AG09319 (cell line): ENCODE data around the gene GRK1.

Experiments
- DNase-seq: peaks from one replicate; pipeline ENCODE4 v3.0.0-alpha.2; 2010; ENCODE audit warnings: low read depth; ENCODE audit errors: extremely low read depth
- CTCF ChIP-seq: IDR thresholded peaks from 2 replicates; pipeline ENCODE4 v1.5.1; 2011; ENCODE audit warnings: low read depth, mild to moderate bottlenecking, inconsistent platforms, low read length, moderate library complexity

The GRK1 gene

GRCh38 chr13:113754691-113755090, 87.7 kb downstream of the GRK1 start:
- DNase-seq = no peak
- no peak for TF ChIP-seq CTCF

- TF ChIP-seq CTCF = no peak
- DNase-seq = no peak
Measured at GRCh38 chr13:113756441-113757097, 89.5 kb downstream of the GRK1 start.

DNA sequence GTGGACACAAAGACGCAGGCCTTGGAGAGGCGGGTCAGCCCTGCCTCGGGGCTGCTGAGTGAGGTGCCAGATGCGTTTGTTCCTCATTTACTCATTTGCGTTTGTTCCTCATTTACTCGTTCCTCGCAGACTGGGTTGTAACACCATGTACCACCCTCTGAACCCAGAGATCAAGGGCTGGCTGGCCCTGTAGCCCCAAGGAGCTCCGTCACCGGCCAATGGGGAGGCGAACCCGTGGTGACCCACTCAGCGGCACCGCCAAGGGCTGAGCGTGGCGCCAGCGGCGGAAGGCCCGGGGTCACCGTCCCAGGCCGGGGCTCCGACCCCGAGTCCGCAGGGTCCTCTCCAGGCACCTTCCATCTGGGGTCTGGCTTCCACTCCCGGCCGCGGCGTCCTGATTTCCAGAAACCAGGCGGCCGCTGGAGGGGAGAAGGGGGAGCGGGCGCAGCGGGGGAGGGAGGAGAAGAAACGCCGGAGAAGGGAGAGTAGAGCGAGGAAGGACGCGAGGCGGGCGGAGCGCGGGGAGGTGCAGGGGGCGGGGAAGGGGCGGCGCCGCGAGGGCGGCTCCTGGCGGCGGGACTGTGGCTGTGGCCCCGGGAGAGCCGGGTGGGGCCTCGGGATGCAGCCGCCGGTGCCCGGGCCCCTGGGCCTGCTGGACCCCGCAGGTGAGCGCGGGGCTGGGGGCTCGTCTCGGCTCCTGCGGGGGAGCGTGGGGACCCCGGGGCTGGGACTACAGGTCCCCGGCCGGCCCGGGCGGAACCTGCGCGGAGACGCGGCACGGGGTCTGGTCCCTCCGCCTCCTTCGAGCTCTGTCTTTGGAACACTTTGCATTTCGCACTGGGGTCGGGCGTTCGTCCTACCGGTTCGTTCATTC, 91.9 kb downstream of the GRK1 start, which contains the start of gene TMEM255B:
Gene TMEM255B (plus strand): TSS at position 576 of the 874 bp plus-strand sequence. CDS start 44 bp downstream, at position 620.
- DNase-seq = no peak
- no peak for TF ChIP-seq CTCF

DNA sequence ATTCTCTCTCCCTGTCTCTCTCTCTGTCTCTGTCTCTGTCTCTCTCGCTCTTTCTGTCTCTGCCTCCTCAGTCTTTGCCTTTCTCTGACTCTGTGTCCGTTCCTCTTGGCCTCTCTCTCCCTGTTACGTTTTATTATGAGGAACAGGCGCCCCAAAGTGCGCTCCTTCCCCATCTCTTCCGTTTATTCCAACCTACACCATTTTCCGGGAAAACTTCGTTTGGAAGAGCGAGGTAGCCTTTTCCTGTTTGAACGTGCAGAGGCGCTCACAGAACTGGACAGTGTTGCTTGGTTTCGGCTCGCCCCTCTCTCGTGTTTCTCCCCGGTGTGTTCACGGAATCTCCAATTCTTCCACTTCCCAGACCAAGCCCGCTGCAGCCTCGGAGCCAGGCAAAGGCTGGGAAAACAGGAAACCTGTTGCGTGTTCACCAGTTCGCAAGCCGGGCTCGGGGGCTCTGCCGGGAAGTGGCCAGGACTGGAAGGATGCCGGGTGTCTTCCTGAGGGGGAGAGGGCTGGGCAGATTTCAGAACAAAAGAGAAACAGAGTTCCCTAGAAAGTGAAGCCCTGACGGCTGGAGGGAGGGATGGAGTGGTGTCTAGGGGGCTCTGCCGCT, 92.6 kb downstream of the GRK1 start:
- no peak for TF ChIP-seq CTCF
- DNase-seq = no peak

GRCh38 chr13:113761136-113761535, 94.1 kb downstream of the GRK1 start:
- DNase-seq = no peak
- TF ChIP-seq CTCF = no peak

- no peak for DNase-seq
- no peak for TF ChIP-seq CTCF
Measured at GRCh38 chr13:113762075-113762474, 95.1 kb downstream of the GRK1 start.

GRCh38 chr13:113762538-113762937, 95.5 kb downstream of the GRK1 start:
- TF ChIP-seq CTCF = no peak

More at GRCh38 chr13:113762538-113762937, 95.5 kb downstream of the GRK1 start:
- no peak for DNase-seq
